K562 (cell line): ENCODE results near the gene COX6B1. TPM values are rescaled to one million over a fixed set of nuclear protein-coding genes. Genes with fewer than 3 reads are reported as not detected.
A peak's percentile ranks its signal among the peaks of the same experiment; 100 is the strongest.

Experiments used
- ATAC-seq: fragments of 200-7000 bp; cut with Tn5 transposase; 3 replicates; pipeline ENCODE4 v1.9.1; 2020; ENCODE audit warnings: moderate library complexity
- BruUV-seq: library from RNA; stranded (reverse); fragments of 400-500 nt; replicated peaks from 2 replicates; lab custom pipeline; 2021; lab: Mats Ljungman, UMichigan
- CTCF ChIA-PET: fragments of 300-600 bp; formaldehyde crosslinking; extraction: SDS; loops from one replicate; lab custom pipeline; 2021; ENCODE audit warnings: low intra/inter-chr PET ratio; lab: Yijun Ruan, JAX
- POLR2A ChIA-PET: fragments of 300-600, 350-650 bp; sonication (Branson Sonifier 250); formaldehyde crosslinking; extraction: SDS; loops from one replicate; lab custom pipeline; 2021; ENCODE audit warnings: antibody characterized with exemption, inconsistent platforms; lab: Yijun Ruan, JAX
- DNase-seq, 4 experiments: peaks; one replicate each; pipeline versions ENCODE4 v3.0.0 to v3.0.0-alpha.2; 2011 to 2018; ENCODE audit warnings: low spot score in 3 of 4, mixed read lengths in 3 of 4; ENCODE audit errors: extremely low read depth in 1 of 4
- FAIRE-seq: peaks from 2 replicates; lab custom pipeline; 2011; peaks lifted over from hg19 to GRCh38; lab: Jason Lieb, UNC
- H2AFZ ChIP-seq: 2 replicates; pipeline ENCODE4 v1.6.0; 2011; ENCODE audit warnings: low read depth, low read length, control low read depth, inconsistent platforms
- H3K27ac ChIP-seq: fragments of 200-600 bp; 3 replicates; pipeline ENCODE4 v1.8.0; 2011; ENCODE audit warnings: low read depth, mild to moderate bottlenecking, control low read depth, inconsistent platforms, low read length, moderate library complexity, mixed read lengths; ENCODE audit errors: extremely low read depth
- H3K27me3 ChIP-seq, 2 experiments: fragments of 300-600 bp in 1 of 2; 2 replicates in 1 of 2; 3 replicates in 1 of 2; pipeline versions ENCODE4 v1.6.0 to v1.8.0; 2011; ENCODE audit warnings: inconsistent platforms in 2 of 2, low read length in 2 of 2, mild to moderate bottlenecking in 1 of 2, mixed read lengths in 1 of 2, moderate library complexity in 1 of 2; ENCODE audit not compliant: control insufficient read depth in 2 of 2, insufficient read depth in 2 of 2
- H3K36me3 ChIP-seq: fragments of 300-600 bp; 3 replicates; pipeline ENCODE4 v1.8.0; 2011; ENCODE audit warnings: mild to moderate bottlenecking, low read length, inconsistent platforms; ENCODE audit not compliant: control insufficient read depth, insufficient read depth
- H3K4me1 ChIP-seq, 2 experiments: fragments of 200-600 bp in 1 of 2; replicated peaks in 1 of 2; 2 replicates in 1 of 2; 3 replicates in 1 of 2; pipeline versions ENCODE4 v1.5.1 to v1.8.0; 2011; ENCODE audit warnings: inconsistent platforms in 2 of 2, low read length in 2 of 2, mild to moderate bottlenecking in 1 of 2, mixed read lengths in 1 of 2, moderate library complexity in 1 of 2; ENCODE audit not compliant: control insufficient read depth in 2 of 2, insufficient read depth in 2 of 2
- H3K4me2 ChIP-seq: 2 replicates; pipeline ENCODE4 v1.6.1; 2011; ENCODE audit warnings: low read length, control low read depth, inconsistent platforms, mixed read lengths; ENCODE audit not compliant: insufficient read depth
- H3K4me3 ChIP-seq: fragments of 200-600 bp; sonication (generic), shearing (Covaris generic); 2 replicates; pipeline ENCODE4 v1.5.1; 2016; ENCODE audit warnings: control low read depth, inconsistent platforms
- H3K79me2 ChIP-seq: fragments of 200-600 bp; 3 replicates; pipeline ENCODE4 v1.8.0; 2011; ENCODE audit warnings: low read length, inconsistent platforms; ENCODE audit not compliant: control insufficient read depth, insufficient read depth
- H3K9ac ChIP-seq, 2 experiments: 2 replicates each; pipeline versions ENCODE4 v1.6.0 to v1.6.1; 2011; ENCODE audit warnings: low read depth in 2 of 2, low read length in 2 of 2, control low read depth in 1 of 2, inconsistent platforms in 1 of 2, mild to moderate bottlenecking in 1 of 2, mixed read lengths in 1 of 2; ENCODE audit not compliant: insufficient read depth in 1 of 2
- H3K9me1 ChIP-seq: one replicate; pipeline ENCODE4 v1.6.0; 2011; ENCODE audit warnings: inconsistent platforms, mild to moderate bottlenecking, low read length, moderate library complexity; ENCODE audit not compliant: control insufficient read depth, insufficient read depth
- H3K9me3 ChIP-seq: replicated peaks from 2 replicates; pipeline ENCODE4 v1.5.1; 2011; ENCODE audit warnings: low read depth, low read length, inconsistent platforms; ENCODE audit not compliant: control insufficient read depth, insufficient read depth
- H4K20me1 ChIP-seq: replicated peaks from 2 replicates; pipeline ENCODE4 v1.6.1; 2011; ENCODE audit warnings: low read length, inconsistent platforms, mixed read lengths; ENCODE audit not compliant: control insufficient read depth, insufficient read depth
- BCOR ChIP-seq: fragments of 450-650 bp; IDR thresholded peaks from 2 replicates; pipeline ENCODE4 v1.6.1; 2016
- BDP1 ChIP-seq: IDR thresholded peaks from 3 replicates; pipeline ENCODE4 v1.6.1; 2011; ENCODE audit not compliant: insufficient read length, insufficient read depth
- HDAC2 ChIP-seq: fragments of 450-650 bp; IDR thresholded peaks from 2 replicates; pipeline ENCODE4 v1.6.1; 2016; ENCODE audit warnings: mild to moderate bottlenecking
- KDM1A ChIP-seq, 2 experiments: fragments of 450-650 bp; IDR thresholded peaks; 2 replicates each; pipeline ENCODE4 v1.6.1; 2016; ENCODE audit warnings: mild to moderate bottlenecking in 2 of 2
- PTBP1 ChIP-seq: fragments of 200-400 bp; formaldehyde crosslinking; IDR thresholded peaks from 2 replicates; pipeline ENCODE4 v1.6.1; 2017; ENCODE audit warnings: low read depth, low read length
- RBM25 ChIP-seq: fragments of 200-400 bp; formaldehyde crosslinking; IDR thresholded peaks from 2 replicates; pipeline ENCODE4 v1.6.1; 2018; ENCODE audit warnings: low read length, low read depth, moderate library complexity; ENCODE audit not compliant: severe bottlenecking
- SMARCA5 ChIP-seq: fragments of 450-650 bp; IDR thresholded peaks from 2 replicates; pipeline ENCODE4 v1.6.1; 2016
- ZNF121 ChIP-seq: sonication (generic); formaldehyde crosslinking; conservative IDR thresholded peaks from 2 replicates; pipeline ENCODE4 v1.8.0; 2022; ENCODE audit warnings: missing genetic modification reagents
- ZNF174 ChIP-seq: fragments of 250-450 bp; sonication (Bioruptor Pico); IDR thresholded peaks from 2 replicates; pipeline ENCODE4 v1.4.0; 2020; ENCODE audit warnings: mild to moderate bottlenecking
- ZNF316 ChIP-seq: fragments of 450-650 bp; IDR thresholded peaks from 2 replicates; pipeline ENCODE4 v1.6.1; 2016
- WGBS: fragments of 100-300 bp; shearing (Covaris generic); methylation state at CpG from one replicate; pipeline ENCODE4 v1.1.6; 2016; ENCODE audit warnings: low coverage, mixed read lengths; ENCODE audit not compliant: insufficient coverage; ENCODE audit errors: missing lambda C conversion rate; 5-methylcytosine and 5-hydroxymethylcytosine counted together
- in situ Hi-C: fragments of 300-500 bp; cut with MboI; formaldehyde crosslinking; loops from 4 replicates; pipeline ENCODE4 v1.15.0; 2018; ENCODE audit warnings: inconsistent platforms, mixed read lengths
- intact Hi-C: fragments of 100-400 bp; cut with micrococcal nuclease; formaldehyde crosslinking; loops from 2 replicates; pipeline ENCODE4 v1.14.2; 2022
- polyA plus RNA-seq, 8 experiments: library from polyadenylated mRNA; depleted of rRNA in 4 of 8; stranded (reverse) in 5 of 8; unstranded in 3 of 8; fragments of >200 nt; fragmentation: Nextera tagmentation in 2 of 8; fragmentation: Illumina TruSeq in 1 of 8; extraction: Ambion mirVana in 2 of 8; extraction: Trizol in 1 of 8; gene quantifications; 2 replicates each; pipeline versions ENCODE4 v1.2.1 to v1.2.3, GENCODE V29; 2011 to 2014; ENCODE audit warnings: inconsistent platforms in 1 of 8, missing spikeins in 1 of 8
- total RNA-seq, 7 experiments: library from RNA; depleted of rRNA in 6 of 7; stranded (reverse); fragments of >200 nt in 6 of 7; fragmentation: Illumina TruSeq in 2 of 7; extraction: Trizol in 2 of 7; gene quantifications; 2 replicates each; pipeline versions ENCODE4 v1.2.1 to v1.2.3, GENCODE V29; 2011 to 2021; ENCODE audit warnings: low replicate concordance in 1 of 7
- TF ChIP-seq, protein P1 (sequence below): fragments of 250-450 bp; sonication (Bioruptor Pico); IDR thresholded peaks from 2 replicates; pipeline ENCODE4 v1.8.0; 2022; ENCODE audit warnings: inconsistent platforms, mild to moderate bottlenecking, moderate library complexity, borderline replicate concordance

Gene COX6B1
- total and polyA plus RNA-seq, 9 of the 15 experiments (the other 6 are each of a cell fraction or from before 2014, with no cell fraction given): 777 to 2,393 (median 1,219) TPM

DNA sequence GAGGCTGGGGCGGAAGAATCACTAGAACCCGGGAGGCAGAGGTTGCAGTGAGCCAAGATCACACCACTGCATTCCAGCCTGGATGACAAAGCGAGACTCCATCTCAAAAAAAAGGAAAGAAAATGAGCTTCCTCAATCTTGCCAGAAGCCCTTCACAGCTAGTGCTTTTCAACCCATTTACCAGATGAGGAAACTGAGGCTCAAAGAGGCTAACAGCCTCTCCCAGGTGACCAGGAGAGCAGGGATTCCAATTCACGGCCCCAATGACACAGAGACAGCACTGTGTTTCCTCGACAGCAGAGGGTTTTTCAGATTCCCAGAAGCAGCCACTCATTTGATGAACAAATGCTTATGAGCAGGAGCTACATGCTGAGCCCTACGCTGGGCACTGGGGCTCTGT, 21.4 kb downstream of the COX6B1 start:
- no peaks in the 10 kb centered on the region for H3K79me2 ChIP-seq
- no peak overlapping the region for H2AFZ ChIP-seq
- intact Hi-C loops (no loop called here), in situ Hi-C loops (no loop called here)
- no peak for ATAC-seq
- H3K36me3 ChIP-seq: no peaks in the 10 kb centered on the region
- peaks cover 10 to 29% of the 10 kb centered on the region in 2 experiments; a peak in 4 of 5 replicates for H3K4me1 ChIP-seq
- H3K9ac ChIP-seq: no peak overlapping the region
- no peak for DNase-seq
- H3K27ac ChIP-seq: no peak overlapping the region
- ChIA-PET POLR2A (interaction anchor here (0.9 to 1.5 kb wide), 4 partner anchors 9 to 114 kb away, joined by 3 to 8 read pairs (median 4); no protein-coding TSS in a partner anchor), CTCF (no interaction called here)
- H3K9me1 ChIP-seq: no peaks in the 10 kb centered on the region
- BruUV-seq: no TSS peak
- no peaks in the 10 kb centered on the region for H3K9me3 ChIP-seq
- WGBS: 4% methylated on average over 6 of the region's 6 CpGs
- no peak for FAIRE-seq
- no peaks in the 10 kb centered on the region for H4K20me1 ChIP-seq
- no peak overlapping the region for H3K4me3 ChIP-seq
- H3K27me3 ChIP-seq: peaks cover 16 to 29% of the 10 kb centered on the region in 2 experiments; a peak in 4 of 5 replicates
- no peak overlapping the region for H3K4me2 ChIP-seq
- 0 out of 2 replicates have a peak, but pooled peaks have one; percentile 22 for TF ChIP-seq HDAC2
- TF ChIP-seq ZNF316: no peak
- no peak for TF ChIP-seq BDP1
- TF ChIP-seq ZNF121 (CRISPR knock-in tag): 0 out of 2 replicates have a peak, but pooled peaks have one; percentile 7
- TF ChIP-seq KDM1A (IDR thresholded peaks at IDR 0.05): peak; percentile 35 to 73; a peak in 2 of 4 replicates
- TF ChIP-seq ZNF174 (CRISPR knock-in tag): no peak
- TF ChIP-seq SMARCA5: peak; percentile 72
- peak; percentile 93 for TF ChIP-seq RBM25
- TF ChIP-seq BCOR: peak; percentile 83
- 0 out of 2 replicates have a peak, but pooled peaks have one; percentile 35 for TF ChIP-seq PTBP1
- TF ChIP-seq, protein P1, sequence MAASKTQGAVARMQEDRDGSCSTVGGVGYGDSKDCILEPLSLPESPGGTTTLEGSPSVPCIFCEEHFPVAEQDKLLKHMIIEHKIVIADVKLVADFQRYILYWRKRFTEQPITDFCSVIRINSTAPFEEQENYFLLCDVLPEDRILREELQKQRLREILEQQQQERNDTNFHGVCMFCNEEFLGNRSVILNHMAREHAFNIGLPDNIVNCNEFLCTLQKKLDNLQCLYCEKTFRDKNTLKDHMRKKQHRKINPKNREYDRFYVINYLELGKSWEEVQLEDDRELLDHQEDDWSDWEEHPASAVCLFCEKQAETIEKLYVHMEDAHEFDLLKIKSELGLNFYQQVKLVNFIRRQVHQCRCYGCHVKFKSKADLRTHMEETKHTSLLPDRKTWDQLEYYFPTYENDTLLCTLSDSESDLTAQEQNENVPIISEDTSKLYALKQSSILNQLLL (CRISPR knock-in tag): no peak
